SKM-1 treated with dmso at 0.1 percent for 144 hours (cell line): ENCODE results near the gene PHACTR3.
A peak's percentile ranks its signal among the peaks of the same experiment; 100 is the strongest.

Experiments used
- DNase-seq: peaks from one replicate; lab custom pipeline; 2025; ENCODE audit not compliant: unreplicated experiment; lab: John Stamatoyannopoulos, UW

The PHACTR3 gene

GRCh38 chr20:59726281-59726595, 121.9 kb downstream of the PHACTR3 start:
- DNase-seq, result no peak

DNA sequence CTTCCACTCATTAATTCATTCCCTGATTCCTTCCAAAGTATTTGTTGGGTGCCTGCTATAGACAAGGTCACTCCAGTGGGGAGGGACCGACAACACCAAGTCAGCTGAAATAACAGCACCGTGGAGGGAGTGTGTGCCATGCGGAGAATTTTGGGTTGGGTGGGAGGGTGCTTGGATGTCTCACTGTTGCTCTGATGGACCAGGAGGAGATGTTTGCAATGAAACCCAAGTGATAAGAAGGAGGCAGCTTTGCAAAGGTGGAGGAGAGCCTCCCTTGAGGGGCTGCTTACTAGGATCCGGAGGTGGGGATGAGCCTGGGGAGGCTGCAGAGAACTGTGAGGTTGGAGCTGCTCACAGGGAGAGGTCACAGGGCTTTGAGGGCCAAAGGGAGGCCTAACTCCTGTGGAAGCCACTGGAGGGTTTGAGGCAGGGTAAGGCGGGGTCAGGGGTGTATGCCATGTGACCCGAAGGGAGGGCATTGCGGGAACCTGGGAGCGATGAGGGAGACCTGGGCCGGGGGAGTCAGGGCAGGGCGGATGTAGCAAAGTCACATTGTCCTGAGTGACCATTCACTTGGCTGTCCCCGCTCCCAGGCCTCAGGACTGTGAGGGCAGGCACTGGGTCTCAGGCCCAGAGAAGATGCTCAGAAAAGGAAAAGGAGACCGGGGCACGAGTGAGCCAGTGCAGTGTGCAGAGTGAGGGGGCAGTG, 124.5 kb downstream of the PHACTR3 start:
- DNase-seq, result no peak

- no peak for DNase-seq
Measured at GRCh38 chr20:59729506-59729905, 125.2 kb downstream of the PHACTR3 start.

DNA sequence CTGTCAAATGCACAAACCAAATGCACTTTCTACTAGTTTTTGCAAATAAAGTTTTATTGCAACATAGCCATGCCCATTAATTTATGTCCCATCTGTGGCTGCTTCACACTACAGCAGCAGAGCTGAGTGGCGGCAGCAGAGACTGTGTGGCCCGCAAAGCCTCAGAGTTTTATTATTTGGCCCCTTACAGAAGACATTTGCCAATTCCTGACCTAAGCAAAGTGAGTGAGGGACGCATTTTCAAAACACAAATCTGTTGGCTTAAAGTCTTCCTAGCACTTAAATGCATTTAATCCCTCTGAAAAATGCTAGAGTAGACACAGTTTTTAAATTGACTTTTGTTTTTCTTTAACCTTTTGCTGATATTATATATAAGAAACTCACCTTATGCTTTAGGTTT, 126.4 kb downstream of the PHACTR3 start:
- no peak for DNase-seq

GRCh38 chr20:59731376-59731775, 127.0 kb downstream of the PHACTR3 start:
- no peak for DNase-seq

GRCh38 chr20:59733351-59733750, 129.0 kb downstream of the PHACTR3 start:
- peak; percentile 9 for DNase-seq

- DNase-seq, result no peak
Measured at GRCh38 chr20:59735486-59735885, 131.1 kb downstream of the PHACTR3 start.

GRCh38 chr20:59735917-59736316, 131.6 kb downstream of the PHACTR3 start:
- DNase-seq, result no peak

GRCh38 chr20:59736366-59736765, 132.0 kb downstream of the PHACTR3 start:
- no peak for DNase-seq

DNA sequence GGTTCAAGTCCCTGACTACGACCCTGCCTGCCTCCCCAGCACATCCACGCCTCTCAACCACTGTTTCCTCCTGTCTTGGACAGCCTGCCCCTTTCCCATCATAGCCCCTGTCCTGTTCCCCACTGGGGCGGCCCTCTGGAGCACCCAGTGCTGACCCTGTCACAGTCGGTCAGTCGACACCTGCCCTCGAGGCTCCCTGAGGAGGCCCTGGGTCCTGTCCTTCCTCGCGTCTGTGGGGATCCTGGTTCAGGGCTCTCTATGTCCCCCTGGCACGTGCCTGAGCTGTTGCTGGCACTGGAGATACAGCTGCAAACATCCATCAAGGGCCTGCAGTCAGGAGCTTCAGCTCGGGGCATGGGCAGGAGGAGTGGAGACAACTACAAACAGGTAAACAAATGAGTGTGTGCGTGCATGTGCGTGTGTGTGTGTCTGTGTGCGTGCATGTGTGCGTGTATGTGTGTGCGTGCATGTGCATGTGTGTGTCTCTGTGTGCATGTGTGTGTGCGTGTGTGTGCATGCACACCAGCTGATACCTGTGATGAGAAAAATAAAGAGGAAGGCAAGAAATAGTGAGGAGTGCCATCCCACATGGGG, 132.8 kb downstream of the PHACTR3 start:
- DNase-seq, result no peak

- DNase-seq, result no peak
Measured at GRCh38 chr20:59737816-59738215, 133.5 kb downstream of the PHACTR3 start.

GRCh38 chr20:59738851-59739250, 134.5 kb downstream of the PHACTR3 start:
- DNase-seq, result no peak

DNA sequence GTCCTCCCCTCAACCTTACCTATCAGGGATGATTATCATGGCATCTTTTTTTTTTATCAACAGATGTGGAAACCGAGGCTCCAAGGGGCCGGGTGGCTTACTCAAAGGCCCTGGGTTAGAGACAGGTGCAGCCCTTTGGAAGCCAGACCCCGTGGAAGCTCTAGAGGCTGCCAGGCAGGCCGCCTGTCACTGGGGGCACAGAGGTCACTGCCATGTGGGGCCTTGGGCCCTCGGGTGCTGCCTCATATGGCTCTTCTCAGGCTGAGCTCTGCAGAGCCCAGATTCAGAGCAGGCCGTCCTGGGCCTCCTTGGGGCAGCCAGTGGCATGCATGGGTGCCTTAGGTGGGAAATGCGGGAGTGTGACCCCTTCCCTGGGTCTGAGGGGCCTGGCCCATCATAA, 136.3 kb downstream of the PHACTR3 start:
- no peak for DNase-seq

- no peak for DNase-seq
Measured at GRCh38 chr20:59741073-59741472, 136.7 kb downstream of the PHACTR3 start.

DNA sequence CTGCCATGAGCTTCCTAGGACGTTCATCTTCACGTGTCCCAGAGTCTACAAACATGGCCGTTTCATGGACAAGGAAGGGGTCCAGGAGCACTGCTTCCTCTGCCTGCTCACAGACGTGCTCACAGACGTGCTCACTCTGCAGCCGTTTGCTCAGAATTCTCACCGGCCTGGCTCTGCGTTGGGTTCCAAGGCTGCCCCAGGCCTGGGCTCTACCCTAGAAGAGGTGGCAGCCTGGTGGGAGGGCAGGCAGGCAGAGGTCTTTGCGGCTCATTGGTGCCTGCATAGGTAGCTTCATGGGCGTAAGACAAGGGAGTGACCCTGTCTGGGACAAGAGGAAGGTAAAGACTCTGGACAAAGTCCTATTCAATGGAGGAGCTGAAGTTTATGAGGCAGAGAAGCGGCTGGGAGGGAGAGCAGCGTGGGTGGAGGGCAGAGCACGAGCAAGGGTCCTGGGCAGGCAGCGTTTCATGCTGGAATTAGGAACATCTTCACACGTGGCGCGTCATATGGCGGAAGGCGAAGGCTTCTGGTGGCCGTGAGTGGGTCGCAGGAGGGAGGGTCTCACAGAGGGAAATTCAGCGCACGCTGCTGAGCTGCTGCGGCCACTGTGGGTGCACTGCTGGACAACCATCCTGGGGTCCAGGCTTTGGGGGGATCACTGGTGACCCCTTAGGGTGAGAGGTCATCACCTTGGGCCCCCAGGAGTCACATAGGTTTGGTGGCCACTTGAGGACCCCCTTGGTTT, 138.2 kb downstream of the PHACTR3 start:
- DNase-seq, result no peak

GRCh38 chr20:59743308-59743707, 139.0 kb downstream of the PHACTR3 start:
- no peak for DNase-seq

GRCh38 chr20:59743767-59744485, 139.6 kb downstream of the PHACTR3 start:
- no peak for DNase-seq

- no peak for DNase-seq
Measured at GRCh38 chr20:59744756-59745155, 140.4 kb downstream of the PHACTR3 start.

DNA sequence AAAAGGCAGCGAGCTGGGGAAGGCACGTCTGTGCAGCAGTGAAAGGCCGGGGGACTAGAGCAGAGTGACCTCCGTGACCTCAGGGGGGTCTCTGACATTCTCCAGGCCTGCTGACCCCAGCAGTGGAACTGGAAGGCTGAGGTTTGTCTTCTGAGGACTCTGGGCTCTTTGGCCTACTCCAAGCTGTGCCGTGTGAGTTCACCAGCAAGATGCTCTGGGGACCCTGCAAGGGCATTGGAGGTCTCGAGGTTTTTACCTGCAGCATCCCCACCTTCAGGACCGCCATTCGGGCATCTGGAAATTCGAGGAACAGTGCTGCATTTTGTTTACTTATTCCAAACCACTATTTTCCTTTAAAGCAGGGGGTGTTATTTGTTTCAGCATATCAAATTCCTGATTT, 140.9 kb downstream of the PHACTR3 start:
- no peak for DNase-seq

DNA sequence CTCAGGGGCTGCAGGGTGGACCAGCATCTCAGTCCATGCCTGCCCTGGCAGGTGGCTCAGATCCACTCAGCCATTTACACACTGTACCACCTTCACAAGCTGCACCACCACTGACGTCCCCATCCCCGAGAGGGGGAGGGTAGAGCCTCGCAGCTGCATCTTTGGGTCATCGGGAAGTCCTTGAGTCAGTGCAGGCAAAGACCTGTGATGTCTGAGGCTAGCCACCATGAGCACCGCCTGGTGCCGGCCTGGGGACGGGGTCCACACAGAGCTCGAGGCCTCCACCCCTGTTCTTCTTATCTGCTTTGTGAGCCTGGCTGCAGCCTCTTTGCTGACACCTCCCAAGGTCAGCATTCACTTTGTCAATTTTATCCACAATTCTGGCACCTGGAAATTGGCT, 141.4 kb downstream of the PHACTR3 start:
- no peak for DNase-seq

DNA sequence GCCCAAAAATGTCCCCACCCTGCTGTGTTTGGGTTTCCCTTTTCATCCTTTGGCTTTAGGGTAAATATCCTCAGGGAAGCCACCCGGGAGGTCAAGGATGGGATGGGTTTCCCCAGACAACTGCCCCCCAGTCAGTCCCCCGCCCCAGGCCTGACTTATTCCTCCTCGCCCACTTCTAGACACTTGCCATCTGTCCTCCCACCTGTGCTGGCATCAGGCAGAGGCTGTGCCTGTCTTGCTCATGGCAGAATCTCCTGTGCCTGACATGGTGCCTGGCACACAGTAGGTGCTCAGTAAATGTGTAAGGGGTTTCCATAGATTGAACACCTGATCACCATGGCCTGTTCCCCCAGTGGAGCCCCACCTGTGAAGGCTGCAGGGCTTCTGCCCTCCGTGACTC, 141.8 kb downstream of the PHACTR3 start:
- DNase-seq, result no peak
